Mesothelial cell of epicardium (in vitro differentiated cells): ENCODE measurements around the gene CDKAL1. TPM values are rescaled to one million over a fixed set of nuclear protein-coding genes. Genes with fewer than 3 reads are reported as not detected.

ENCODE experiments used
- DNase-seq, 2 experiments: peaks; one replicate each; pipeline ENCODE4 v3.0.0; 2021; ENCODE audit warnings: low spot score in 2 of 2; ENCODE audit not compliant: unreplicated experiment in 2 of 2
- H3K27ac Mint-ChIP-seq: 2 replicates; pipeline ENCODE4 v1.8.0; 2021; ENCODE audit warnings: mixed read lengths
- H3K27me3 Mint-ChIP-seq: 2 replicates; pipeline ENCODE4 v1.8.0; 2021; ENCODE audit warnings: low read depth, mixed read lengths
- H3K36me3 Mint-ChIP-seq: 2 replicates; pipeline ENCODE4 v1.8.0; 2021; ENCODE audit warnings: mixed read lengths
- H3K4me1 Mint-ChIP-seq: 2 replicates; pipeline ENCODE4 v1.8.0; 2021; ENCODE audit warnings: mixed read lengths
- H3K4me3 Mint-ChIP-seq: 2 replicates; pipeline ENCODE4 v1.8.0; 2021; ENCODE audit warnings: mild to moderate bottlenecking, moderate library complexity, mixed read lengths
- H3K9me3 Mint-ChIP-seq: 2 replicates; pipeline ENCODE4 v1.8.0; 2021; ENCODE audit warnings: mixed read lengths
- total RNA-seq: library from RNA; stranded (reverse); gene quantifications from 3 replicates; pipeline ENCODE4 v1.2.1, GENCODE V29; 2021
- TF ChIP-seq, protein P1 (sequence below): fragments of 200-600 bp; sonication (generic); IDR thresholded peaks from one replicate; pipeline ENCODE4 v1.5.0; 2021; ENCODE audit warnings: antibody characterized with exemption; ENCODE audit not compliant: unreplicated experiment

The CDKAL1 gene
- total RNA-seq, 1 donor from 2014 or later, result 22.6 TPM

DNA sequence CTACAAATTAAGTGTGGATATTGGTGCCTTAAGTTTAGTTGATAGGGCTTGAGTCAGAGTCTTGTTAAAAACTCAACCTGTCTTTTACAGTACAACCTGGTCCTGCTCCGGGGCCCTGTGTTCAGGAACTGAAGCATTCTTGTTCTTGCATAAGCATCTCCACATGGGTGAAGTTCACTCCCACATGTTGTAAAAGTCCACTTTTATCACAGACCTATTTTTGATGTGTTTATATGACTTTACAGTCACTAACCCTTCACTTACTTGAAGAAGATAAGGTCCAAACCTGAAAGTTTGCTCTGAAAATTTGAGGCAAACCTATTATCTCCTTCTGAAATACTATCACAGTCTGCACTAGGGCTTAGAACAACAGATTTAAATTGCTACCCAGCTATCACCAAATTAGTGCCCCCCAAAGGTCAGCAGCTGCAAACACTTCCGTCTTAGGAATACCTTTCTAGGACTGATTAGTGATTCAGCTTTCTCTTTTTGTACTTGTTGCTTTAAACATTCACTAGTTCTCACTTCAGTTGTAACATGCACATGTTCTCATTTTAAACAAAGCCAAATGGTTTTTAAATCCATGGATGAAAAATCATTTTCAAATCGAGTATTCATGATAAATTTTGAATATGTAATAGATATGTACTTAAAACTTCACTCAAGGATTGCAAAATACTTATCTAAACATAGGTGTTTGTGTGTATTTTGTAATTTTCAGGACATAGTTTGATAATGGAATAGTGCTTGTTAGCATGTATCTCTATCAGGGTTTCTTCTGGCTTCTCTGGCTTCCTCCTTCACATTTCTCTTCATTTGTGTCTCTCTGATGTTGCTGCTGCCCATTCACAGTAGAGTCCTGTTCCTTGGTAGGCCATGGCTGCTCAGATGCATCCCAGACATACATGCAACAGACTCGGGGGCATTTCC lies 589.5 kb downstream of the CDKAL1 start:
- no peaks in the 10 kb centered on the region for H3K9me3 Mint-ChIP-seq
- H3K36me3 Mint-ChIP-seq, result no peaks in the 10 kb centered on the region

DNA sequence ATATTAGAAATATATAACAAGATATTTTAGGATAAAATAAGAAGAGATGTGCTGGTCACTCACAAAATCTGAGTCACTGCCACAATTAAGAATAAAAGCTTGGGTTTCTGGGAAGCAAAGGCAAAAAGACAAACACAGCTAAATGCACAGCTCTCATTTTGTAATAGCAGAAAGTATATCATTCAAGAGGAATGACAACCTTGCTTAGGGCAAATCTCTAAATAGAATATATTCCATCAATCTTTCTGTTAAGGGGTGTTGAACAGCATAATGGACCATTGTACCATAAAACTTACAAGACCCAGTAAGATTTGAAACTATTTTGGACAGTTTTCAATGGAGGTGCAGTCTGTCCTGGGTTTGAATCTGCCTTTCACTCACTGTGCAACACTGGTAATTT lies 594.3 kb downstream of the CDKAL1 start:
- H3K9me3 Mint-ChIP-seq, result no peaks in the 10 kb centered on the region
- H3K36me3 Mint-ChIP-seq, result no peaks in the 10 kb centered on the region
- no peak overlapping the region for H3K4me3 Mint-ChIP-seq
- no peak for DNase-seq
- no peak overlapping the region for H3K27ac Mint-ChIP-seq
- no peaks in the 10 kb centered on the region for H3K27me3 Mint-ChIP-seq
- TF ChIP-seq, protein P1, sequence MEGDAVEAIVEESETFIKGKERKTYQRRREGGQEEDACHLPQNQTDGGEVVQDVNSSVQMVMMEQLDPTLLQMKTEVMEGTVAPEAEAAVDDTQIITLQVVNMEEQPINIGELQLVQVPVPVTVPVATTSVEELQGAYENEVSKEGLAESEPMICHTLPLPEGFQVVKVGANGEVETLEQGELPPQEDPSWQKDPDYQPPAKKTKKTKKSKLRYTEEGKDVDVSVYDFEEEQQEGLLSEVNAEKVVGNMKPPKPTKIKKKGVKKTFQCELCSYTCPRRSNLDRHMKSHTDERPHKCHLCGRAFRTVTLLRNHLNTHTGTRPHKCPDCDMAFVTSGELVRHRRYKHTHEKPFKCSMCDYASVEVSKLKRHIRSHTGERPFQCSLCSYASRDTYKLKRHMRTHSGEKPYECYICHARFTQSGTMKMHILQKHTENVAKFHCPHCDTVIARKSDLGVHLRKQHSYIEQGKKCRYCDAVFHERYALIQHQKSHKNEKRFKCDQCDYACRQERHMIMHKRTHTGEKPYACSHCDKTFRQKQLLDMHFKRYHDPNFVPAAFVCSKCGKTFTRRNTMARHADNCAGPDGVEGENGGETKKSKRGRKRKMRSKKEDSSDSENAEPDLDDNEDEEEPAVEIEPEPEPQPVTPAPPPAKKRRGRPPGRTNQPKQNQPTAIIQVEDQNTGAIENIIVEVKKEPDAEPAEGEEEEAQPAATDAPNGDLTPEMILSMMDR, result no peak
- H3K4me1 Mint-ChIP-seq, result peaks cover 25% of the 10 kb centered on the region

More for the DNA sequence above, 589.5 kb downstream of the CDKAL1 start:
- no peak for DNase-seq
- Mint-ChIP-seq H3K27ac (peak overlapping the region; percentile 49), H3K4me1 (peaks cover 10% of the 10 kb centered on the region), H3K4me3 (no peak overlapping the region), H3K27me3 (no peaks in the 10 kb centered on the region)
- TF ChIP-seq, protein P1, result no peak

DNA sequence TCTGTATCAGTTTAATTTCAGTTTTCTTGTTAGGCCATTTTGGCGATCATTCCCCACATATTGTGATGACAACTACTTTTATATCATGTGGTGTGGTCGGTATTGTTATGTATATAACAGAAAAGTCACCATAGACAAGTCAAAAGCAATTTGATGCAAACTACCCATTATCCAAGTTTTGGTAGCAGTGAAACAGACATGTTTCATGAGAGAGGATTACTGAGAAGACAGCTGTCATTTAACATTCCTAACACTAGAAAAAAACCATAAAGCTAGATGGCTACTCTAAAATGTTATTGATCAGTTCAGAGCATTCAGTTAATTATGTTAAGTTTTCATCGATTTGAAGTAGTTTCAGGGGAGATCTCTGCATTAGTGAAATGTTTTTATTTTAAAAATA lies 597.1 kb downstream of the CDKAL1 start:
- Mint-ChIP-seq H3K4me3 (no peak overlapping the region), H3K27me3 (no peaks in the 10 kb centered on the region), H3K27ac (no peak overlapping the region), H3K4me1 (peaks cover 44% of the 10 kb centered on the region), H3K36me3 (no peaks in the 10 kb centered on the region), H3K9me3 (no peaks in the 10 kb centered on the region)
- TF ChIP-seq, protein P1, result no peak
- DNase-seq, result no peak

DNA sequence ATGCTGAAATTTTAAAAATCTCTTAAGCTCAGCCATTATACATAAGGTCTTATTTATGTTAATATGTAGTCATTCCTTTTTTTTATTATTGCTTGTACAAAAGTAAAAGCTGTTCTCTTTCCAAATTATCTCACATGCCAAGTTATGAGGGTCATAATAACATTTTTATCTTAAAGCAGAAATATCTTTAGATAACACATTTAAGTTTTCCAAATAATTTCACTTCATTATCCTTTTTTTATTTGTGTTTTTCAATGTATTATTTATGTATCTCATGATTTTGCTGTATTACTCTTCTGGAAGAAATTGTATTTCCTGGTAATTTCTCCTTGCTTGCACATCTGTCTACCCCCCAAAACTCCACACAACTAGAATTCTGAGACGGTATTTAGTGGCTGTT lies 598.2 kb downstream of the CDKAL1 start:
- H3K27me3 Mint-ChIP-seq, result no peaks in the 10 kb centered on the region
- H3K27ac Mint-ChIP-seq, result peak overlapping the region; percentile 17
- H3K4me1 Mint-ChIP-seq, result peaks cover 49% of the 10 kb centered on the region
- no peak overlapping the region for H3K4me3 Mint-ChIP-seq
- no peaks in the 10 kb centered on the region for H3K36me3 Mint-ChIP-seq
- TF ChIP-seq, protein P1, result no peak
- DNase-seq, result no peak
- H3K9me3 Mint-ChIP-seq, result no peaks in the 10 kb centered on the region

DNA sequence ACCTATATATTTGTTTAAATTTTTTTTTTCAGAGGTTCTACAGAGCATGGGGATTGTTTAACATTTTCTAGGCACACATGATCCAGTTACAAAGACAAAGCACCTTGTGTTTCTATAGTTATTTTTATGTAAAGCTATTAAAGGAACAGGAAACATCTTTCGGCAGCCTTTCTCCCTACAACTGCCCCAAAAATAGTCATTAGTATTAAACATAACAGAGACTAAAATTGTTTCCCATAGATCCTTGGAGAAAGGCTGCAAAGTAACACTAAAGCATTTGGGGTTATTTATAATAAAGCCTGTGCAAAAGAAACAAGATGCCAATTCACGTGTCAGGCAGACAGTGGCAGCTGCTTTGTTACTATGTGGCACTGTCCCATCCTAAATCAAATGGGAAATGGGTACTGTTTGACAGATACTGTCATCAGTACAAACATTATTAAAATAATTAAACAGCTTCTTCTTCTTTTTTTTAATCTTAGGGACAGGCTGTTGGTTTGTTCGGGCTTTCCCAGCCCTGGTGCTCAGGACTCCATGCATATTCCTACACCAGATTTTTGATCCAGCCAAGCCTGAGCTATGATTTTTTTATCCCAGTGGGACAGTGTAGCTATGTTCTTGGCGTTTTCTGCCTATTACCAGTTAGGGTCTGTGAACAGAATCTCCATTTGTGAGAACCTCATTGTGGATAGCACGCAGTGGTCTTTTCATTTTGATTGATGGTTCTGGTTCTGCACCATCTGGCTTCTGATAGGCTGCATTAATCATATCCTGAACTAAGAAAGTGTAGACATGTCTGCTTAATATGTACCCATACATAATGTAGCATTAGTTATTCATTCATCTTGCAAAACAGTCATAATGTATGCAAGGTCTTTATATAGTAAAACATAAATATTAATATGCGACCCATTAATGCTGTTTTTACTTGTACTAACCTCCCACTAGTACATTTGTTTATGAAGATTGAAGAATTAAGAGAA lies 598.9 kb downstream of the CDKAL1 start:
- Mint-ChIP-seq H3K27me3 (no peaks in the 10 kb centered on the region), H3K9me3 (no peaks in the 10 kb centered on the region), H3K4me1 (peaks cover 54% of the 10 kb centered on the region), H3K27ac (peak overlapping the region; percentile 39), H3K4me3 (no peak overlapping the region), H3K36me3 (no peaks in the 10 kb centered on the region)
- TF ChIP-seq, protein P1, result no peak
- no peak for DNase-seq
